Left lung (tissue), 10 donors: ENCODE data around the gene PHACTR3. TPM values are rescaled to one million over a fixed set of nuclear protein-coding genes. Genes with fewer than 3 reads are reported as not detected.
A peak's percentile ranks its signal among the peaks of the same experiment; 100 is the strongest.

Experiments
- ATAC-seq: fragments of 200-7000 bp; cut with Tn5 transposase; one replicate; pipeline ENCODE4 v1.9.1; 2020; ENCODE audit warnings: moderate library complexity
- DNase-seq, 4 donors: peaks; one replicate each; pipeline ENCODE4 v3.0.0-alpha.2; 2013 to 2020
- H3K27ac ChIP-seq, 2 donors: fragments of 200-600 bp; sonication (generic) in 1 of 2; one replicate each; pipeline versions ENCODE4 v1.5.0 to v1.8.0; 2020 to 2021
- H3K27me3 ChIP-seq, 2 donors: fragments of 200-600 bp; sonication (generic) in 1 of 2; one replicate each; pipeline versions ENCODE4 v1.5.0 to v1.8.0; 2020 to 2021
- H3K36me3 ChIP-seq, 2 donors: fragments of 200-600 bp; sonication (generic) in 1 of 2; one replicate each; pipeline versions ENCODE4 v1.5.0 to v1.8.0; 2020 to 2021
- H3K4me1 ChIP-seq, 2 donors: fragments of 200-600 bp; one replicate each; pipeline ENCODE4 v1.8.0; 2021
- H3K4me3 ChIP-seq, 2 donors: fragments of 200-600 bp; sonication (generic) in 1 of 2; one replicate each; pipeline versions ENCODE4 v1.5.0 to v1.8.0; 2020 to 2021; ENCODE audit warnings: mild to moderate bottlenecking in 1 of 2
- H3K9me3 ChIP-seq, 2 donors: fragments of 200-600 bp; sonication (generic) in 1 of 2; one replicate each; pipeline versions ENCODE4 v1.5.0 to v1.8.0; 2020 to 2021
- intact Hi-C, 2 donors: fragments of 100-400 bp; cut with DNase I; formaldehyde crosslinking; loops; one replicate each; pipeline versions ENCODE4 v1.11.2 to v1.14.2; 2022
- polyA plus RNA-seq, 6 donors: library from polyadenylated mRNA; unstranded; fragments of 120-200 nt; gene quantifications; one replicate each; pipeline ENCODE4 v1.2.1, GENCODE V29; 2013; ENCODE audit not compliant: insufficient read length in 6 of 6
- total RNA-seq, 2 donors: library from RNA; stranded (reverse); fragmentation: NEBNext Ultra II Directional; extraction: Animal tissue kit (Norgen Biotek cat#: 25700); gene quantifications; one replicate each; pipeline ENCODE4 v1.2.1, GENCODE V29; 2021
- TF ChIP-seq, protein P1 (sequence below), 2 donors: fragments of 200-600 bp; sonication (generic) in 1 of 2; IDR thresholded peaks; one replicate each; pipeline versions ENCODE4 v1.5.0 to v1.8.0; 2021; ENCODE audit warnings: antibody characterized with exemption in 2 of 2
- donor health status: DM: no; HTN: yes; CAD: no.
- donor health status: DM: no; HTN: no; CAD: no.

PHACTR3 gene
- total and polyA plus RNA-seq, 8 donors, result 3.5 to 14.5 (median 4.4) TPM

DNA sequence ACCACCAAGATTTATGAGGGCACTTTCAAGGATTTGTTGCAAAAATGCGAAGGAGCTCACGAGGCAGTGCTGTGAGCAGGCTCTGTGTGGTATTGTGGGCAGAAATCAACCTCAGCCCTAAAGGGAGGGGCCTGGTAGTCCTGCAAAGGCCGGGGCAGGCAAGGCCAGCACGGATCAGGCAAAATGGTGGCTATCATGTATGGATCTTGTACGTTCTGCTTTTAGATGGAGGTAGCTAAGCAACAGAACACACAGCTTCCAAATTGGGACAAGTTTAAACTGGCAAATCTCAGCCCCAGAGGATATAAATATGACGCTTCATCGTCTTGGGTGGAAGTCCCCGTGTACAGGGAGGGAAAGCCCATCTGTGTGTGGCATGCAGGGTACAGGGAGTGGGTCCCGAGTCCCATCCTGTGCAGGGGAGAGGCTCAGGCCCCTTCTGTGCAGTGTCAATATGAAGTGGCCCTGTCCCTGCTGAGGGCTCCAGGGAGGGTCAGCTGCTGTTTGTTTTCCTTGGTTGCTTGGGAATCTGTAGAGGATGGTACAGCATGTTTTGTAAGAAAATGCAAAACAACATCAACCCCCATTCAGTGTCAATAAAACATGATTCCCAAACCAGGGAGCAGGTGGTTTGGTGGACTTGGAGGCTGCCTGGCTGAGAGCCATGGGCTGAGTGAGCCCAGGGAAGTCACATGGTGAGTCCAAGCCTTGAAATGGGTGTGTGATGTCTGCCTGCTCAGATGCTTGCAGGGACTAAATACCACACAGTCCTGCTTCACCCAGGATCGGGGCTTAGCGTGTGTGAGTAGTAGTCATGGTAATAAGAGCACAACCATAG lies 216.1 kb downstream of the PHACTR3 start:
- H3K27ac ChIP-seq, result no peak overlapping the region
- ATAC-seq (peak; percentile 65), DNase-seq (peak in 1 of 4 donors; percentile 27)
- H3K36me3 ChIP-seq, result no peaks in the 10 kb centered on the region
- intact Hi-C loops, result no loop called here
- no peaks in the 10 kb centered on the region for H3K4me1 ChIP-seq
- no peaks in the 10 kb centered on the region for H3K9me3 ChIP-seq
- TF ChIP-seq, protein P1, sequence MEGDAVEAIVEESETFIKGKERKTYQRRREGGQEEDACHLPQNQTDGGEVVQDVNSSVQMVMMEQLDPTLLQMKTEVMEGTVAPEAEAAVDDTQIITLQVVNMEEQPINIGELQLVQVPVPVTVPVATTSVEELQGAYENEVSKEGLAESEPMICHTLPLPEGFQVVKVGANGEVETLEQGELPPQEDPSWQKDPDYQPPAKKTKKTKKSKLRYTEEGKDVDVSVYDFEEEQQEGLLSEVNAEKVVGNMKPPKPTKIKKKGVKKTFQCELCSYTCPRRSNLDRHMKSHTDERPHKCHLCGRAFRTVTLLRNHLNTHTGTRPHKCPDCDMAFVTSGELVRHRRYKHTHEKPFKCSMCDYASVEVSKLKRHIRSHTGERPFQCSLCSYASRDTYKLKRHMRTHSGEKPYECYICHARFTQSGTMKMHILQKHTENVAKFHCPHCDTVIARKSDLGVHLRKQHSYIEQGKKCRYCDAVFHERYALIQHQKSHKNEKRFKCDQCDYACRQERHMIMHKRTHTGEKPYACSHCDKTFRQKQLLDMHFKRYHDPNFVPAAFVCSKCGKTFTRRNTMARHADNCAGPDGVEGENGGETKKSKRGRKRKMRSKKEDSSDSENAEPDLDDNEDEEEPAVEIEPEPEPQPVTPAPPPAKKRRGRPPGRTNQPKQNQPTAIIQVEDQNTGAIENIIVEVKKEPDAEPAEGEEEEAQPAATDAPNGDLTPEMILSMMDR (IDR thresholded peaks at IDR 0.05), result no peak
- H3K27me3 ChIP-seq, result peaks cover 0 to 9% of the 10 kb centered on the region in 2 donors
- H3K4me3 ChIP-seq, result no peak overlapping the region

DNA sequence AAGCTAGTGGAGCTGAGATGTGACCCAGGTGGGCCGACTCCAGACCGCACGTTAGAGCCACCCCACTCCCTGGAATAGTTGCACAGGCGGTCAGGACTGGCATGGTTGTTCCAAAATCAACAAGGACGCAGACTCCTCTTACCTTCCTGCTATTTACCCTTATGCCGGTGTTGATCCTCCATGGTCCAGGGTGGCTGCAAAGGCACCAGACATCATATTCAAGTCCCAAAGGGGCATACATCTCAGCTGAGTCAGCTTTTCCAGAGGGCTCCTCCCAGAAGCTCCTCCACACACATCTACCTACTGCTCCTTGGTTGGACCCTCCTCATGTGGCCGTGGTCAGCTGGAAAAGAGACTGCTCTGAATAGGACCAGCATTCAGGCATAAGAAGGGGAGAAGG lies 216.9 kb downstream of the PHACTR3 start:
- Histone ChIP-seq H3K4me3 (no peak overlapping the region), H3K27me3 (peaks cover 0 to 9% of the 10 kb centered on the region in 2 donors), H3K27ac (no peak overlapping the region), H3K36me3 (no peaks in the 10 kb centered on the region), H3K9me3 (no peaks in the 10 kb centered on the region), H3K4me1 (no peaks in the 10 kb centered on the region)
- DNase-seq (no peak), ATAC-seq (no peak)
- intact Hi-C loops, result no loop called here
- TF ChIP-seq, protein P1 (IDR thresholded peaks at IDR 0.05), result no peak

DNA sequence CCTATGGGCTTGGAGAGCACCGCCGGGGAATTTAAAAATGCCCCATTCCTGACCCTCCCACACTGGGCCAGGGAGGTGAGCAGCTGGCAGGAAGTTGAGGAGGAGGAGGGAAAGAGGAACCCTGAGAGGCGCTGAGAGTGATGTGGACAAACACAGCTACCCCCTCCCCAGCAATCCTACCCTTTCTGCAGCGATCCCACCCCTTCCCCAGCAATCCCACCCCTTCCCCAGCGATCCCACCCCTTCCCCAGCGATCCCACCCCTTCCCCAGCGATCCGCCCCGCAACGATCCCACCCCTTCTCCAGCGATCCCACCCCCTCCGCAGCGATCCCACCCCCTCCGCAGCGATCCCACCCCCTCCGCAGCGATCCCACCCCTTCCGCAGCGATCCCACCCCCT lies 217.4 kb downstream of the PHACTR3 start:
- H3K4me3 ChIP-seq, result no peak overlapping the region
- DNase-seq (no peak), ATAC-seq (no peak)
- TF ChIP-seq, protein P1 (IDR thresholded peaks at IDR 0.05), result no peak
- H3K9me3 ChIP-seq, result no peaks in the 10 kb centered on the region
- H3K27ac ChIP-seq, result no peak overlapping the region
- intact Hi-C loops, result no loop called here
- no peaks in the 10 kb centered on the region for H3K4me1 ChIP-seq
- H3K27me3 ChIP-seq, result peaks cover 0 to 9% of the 10 kb centered on the region in 2 donors
- no peaks in the 10 kb centered on the region for H3K36me3 ChIP-seq

DNA sequence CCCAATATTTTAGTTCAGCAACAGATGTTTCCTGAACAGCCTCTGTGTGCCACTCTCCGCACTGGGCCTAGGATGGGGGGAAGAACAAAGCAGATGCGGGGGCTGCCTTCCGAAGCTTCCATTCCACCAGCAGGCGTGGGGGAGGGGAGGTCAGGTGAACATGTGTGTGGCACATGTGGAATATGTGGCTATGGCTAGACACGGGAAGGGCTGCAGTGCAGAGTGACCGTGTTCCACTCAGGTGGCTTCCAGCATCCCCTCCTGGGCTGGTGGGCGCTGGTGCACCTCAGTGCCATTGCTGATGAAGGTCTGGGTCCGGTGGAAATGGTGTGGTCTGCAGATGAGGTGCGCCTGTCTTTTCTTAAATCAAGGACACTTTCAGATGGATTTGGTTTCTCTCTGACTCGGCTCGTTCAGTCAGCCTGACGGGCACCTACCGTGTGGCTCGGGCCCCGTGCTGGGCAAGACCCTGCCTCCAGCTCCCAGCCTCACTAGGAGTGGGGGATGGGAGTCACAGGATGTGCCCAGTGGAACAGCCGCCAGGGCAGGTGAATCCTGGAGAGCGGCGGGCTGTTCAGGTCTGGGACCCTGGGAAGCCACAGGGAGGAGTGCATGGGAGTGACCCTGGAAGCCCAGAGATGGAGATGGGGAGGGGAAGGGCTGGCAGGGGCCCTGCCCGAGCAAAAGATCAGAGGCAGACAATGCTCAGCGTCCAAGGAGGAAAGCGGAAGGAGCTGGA lies 218.1 kb downstream of the PHACTR3 start:
- no peak overlapping the region for H3K27ac ChIP-seq
- TF ChIP-seq, protein P1 (IDR thresholded peaks at IDR 0.05), result no peak

DNA sequence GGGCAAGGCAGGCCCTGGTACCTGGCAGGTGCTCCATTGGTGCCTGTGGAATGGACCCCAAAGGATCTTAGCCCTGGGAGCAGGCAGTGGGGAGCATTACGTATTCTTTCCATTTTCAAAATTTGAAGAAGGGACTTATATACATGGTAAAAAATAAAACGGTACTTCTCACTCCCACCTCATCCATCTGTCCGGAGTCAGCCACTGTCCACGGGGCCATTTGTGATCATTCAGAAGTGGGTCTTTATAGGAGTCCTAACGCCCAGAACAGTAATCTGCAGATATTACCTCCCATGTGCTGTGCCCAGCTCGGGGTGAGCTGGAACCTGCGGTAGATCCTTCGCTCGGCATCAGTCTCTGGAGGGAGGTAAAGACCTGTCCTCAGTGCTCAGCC lies 218.7 kb downstream of the PHACTR3 start:
- peaks cover 0 to 14% of the 10 kb centered on the region in 2 donors for H3K27me3 ChIP-seq
- H3K36me3 ChIP-seq, result no peaks in the 10 kb centered on the region
- no peaks in the 10 kb centered on the region for H3K4me1 ChIP-seq
- no peaks in the 10 kb centered on the region for H3K9me3 ChIP-seq
- ATAC-seq, result no peak
- no peak overlapping the region for H3K27ac ChIP-seq
- DNase-seq, result no peak
- no peak overlapping the region for H3K4me3 ChIP-seq
- intact Hi-C loops, result no loop called here
- TF ChIP-seq, protein P1 (IDR thresholded peaks at IDR 0.05), result no peak

More for the DNA sequence above, 218.1 kb downstream of the PHACTR3 start:
- Histone ChIP-seq H3K9me3 (no peaks in the 10 kb centered on the region), H3K36me3 (no peaks in the 10 kb centered on the region), H3K27me3 (peaks cover 0 to 10% of the 10 kb centered on the region in 2 donors), H3K4me1 (no peaks in the 10 kb centered on the region), H3K4me3 (no peak overlapping the region)
- DNase-seq (no peak), ATAC-seq (no peak)
- intact Hi-C loops, result no loop called here
